HG02943 (cell line): ENCODE data around the gene ZNF202.
"Not testable (repeated sequence)": the region's sequence is repeated elsewhere in the genome, so short reads cannot be mapped to it uniquely, and the experiment has no call there.

Experiments used
- ATAC-seq: cut with Tn5 transposase; IDR thresholded peaks from one replicate; pipeline ENCODE4 v1.9.1; 2021; ENCODE audit warnings: mild to moderate bottlenecking, low read depth, moderate library complexity; ENCODE audit not compliant: unreplicated experiment

ZNF202 gene

GRCh38 chr11:123741159-123742030 lies at the start of gene ZNF202:
Gene ZNF202, minus strand, starts transcription at chr11:123741660. Its CDS starts 10,772 bp downstream, at chr11:123730888.
- ATAC-seq, result peak; percentile 99

- ATAC-seq, result no peak
Observed at GRCh38 chr11:123783536-123783935, 42.1 kb upstream of the ZNF202 start.

- ATAC-seq, result no peak
Observed at GRCh38 chr11:123778511-123778910, 37.1 kb upstream of the ZNF202 start.

GRCh38 chr11:123775715-123776549 lies 34.5 kb upstream of the ZNF202 start:
- no peak for ATAC-seq

GRCh38 chr11:123775289-123775688 lies 33.8 kb upstream of the ZNF202 start:
- ATAC-seq, result no peak

- ATAC-seq, result no peak
Observed at GRCh38 chr11:123773959-123774358, 32.5 kb upstream of the ZNF202 start.

- ATAC-seq, result no peak
Observed at GRCh38 chr11:123773026-123773425, 31.6 kb upstream of the ZNF202 start.

- no peak for ATAC-seq
Observed at GRCh38 chr11:123771664-123772063, 30.2 kb upstream of the ZNF202 start.

GRCh38 chr11:123770712-123771111 lies 29.3 kb upstream of the ZNF202 start:
- no peak for ATAC-seq

GRCh38 chr11:123765601-123766000 lies 24.1 kb upstream of the ZNF202 start:
- no peak for ATAC-seq

- ATAC-seq, result no peak
Observed at GRCh38 chr11:123762422-123762821, 21.0 kb upstream of the ZNF202 start.

- no peak for ATAC-seq
Observed at GRCh38 chr11:123760894-123761293, 19.4 kb upstream of the ZNF202 start.

- no peak for ATAC-seq
Observed at GRCh38 chr11:123757976-123758375, 16.5 kb upstream of the ZNF202 start.

GRCh38 chr11:123755813-123756212 lies 14.4 kb upstream of the ZNF202 start:
- ATAC-seq, result no peak

- no peak for ATAC-seq
Observed at GRCh38 chr11:123755344-123755743, 13.9 kb upstream of the ZNF202 start.

GRCh38 chr11:123754101-123754568 lies 12.7 kb upstream of the ZNF202 start, which contains the start of gene OR6X1:
Gene OR6X1, minus strand, starts transcription at chr11:123754518. Its CDS starts 0 bp downstream, at chr11:123754518.
- ATAC-seq, result no peak

- ATAC-seq, result no peak
Observed at GRCh38 chr11:123753110-123753509, 11.7 kb upstream of the ZNF202 start.

- no peak for ATAC-seq
Observed at GRCh38 chr11:123751781-123752180, 10.3 kb upstream of the ZNF202 start.

GRCh38 chr11:123748349-123748748 lies 6.9 kb upstream of the ZNF202 start:
- ATAC-seq, result not testable (repeated sequence)

- ATAC-seq, result no peak
Observed at GRCh38 chr11:123745764-123746451, 4.4 kb upstream of the ZNF202 start.

GRCh38 chr11:123742724-123743120 lies 1.3 kb upstream of the ZNF202 start:
- ATAC-seq, result no peak
